MM.1S (cell line): ENCODE measurements around the gene TMCC1.

Experiments
- CTCF ChIP-seq: fragments of 300-600 bp; sonication (generic); IDR thresholded peaks from 2 replicates; pipeline ENCODE4 v1.5.1; 2016; ENCODE audit warnings: antibody characterized with exemption, low read length, mixed read lengths
- EZH2 ChIP-seq: fragments of 300-600 bp; sonication (generic); optimal IDR thresholded peaks from 2 replicates; pipeline ENCODE3; 2017; ENCODE audit warnings: low read depth, mild to moderate bottlenecking, antibody characterized with exemption, low read length, mixed read lengths

DNA sequence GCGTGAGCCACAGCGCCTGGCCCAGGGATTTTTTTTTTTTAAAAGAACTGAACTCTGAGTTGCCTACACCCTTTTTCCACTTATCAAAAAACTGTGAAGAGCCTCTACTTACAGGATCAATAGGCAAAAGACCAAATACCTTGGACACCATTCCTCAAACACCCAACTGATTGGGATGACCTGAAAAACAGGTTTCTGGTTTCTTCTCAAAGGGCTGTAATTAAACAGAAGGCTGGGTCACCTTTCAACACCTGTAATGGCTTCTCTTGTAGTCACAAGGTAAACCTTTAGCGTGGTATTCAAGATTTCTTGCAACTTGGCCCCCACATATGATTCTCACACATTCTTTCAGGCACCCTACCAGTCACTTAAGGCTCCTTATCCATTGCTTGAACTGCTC, 248.7 kb downstream of the TMCC1 start:
- TF ChIP-seq CTCF (no peak), EZH2 (no peak)
